ENCODE results near the gene SLC4A2.
"Not testable (repeated sequence)": the region's sequence is repeated elsewhere in the genome, so short reads cannot be mapped to it uniquely, and the experiment has no call there.

The SLC4A2 gene

GRCh38 chr7:151059367-151060112 is at the start of gene SLC4A2:
Gene SLC4A2, plus strand, starts transcription at chr7:151059589. Its CDS starts 2,399 bp downstream, at chr7:151061988.
- DNase-seq: peak; percentile 57

GRCh38 chr7:151010037-151010306 is 49.4 kb upstream of the SLC4A2 start:
- no peak for DNase-seq

GRCh38 chr7:151010307-151011096 is 48.9 kb upstream of the SLC4A2 start:
- no peak for DNase-seq

- no peak for DNase-seq
These were observed 48.3 kb upstream of the SLC4A2 start for GRCh38 chr7:151011097-151011409.

GRCh38 chr7:151011616-151012015 is 47.8 kb upstream of the SLC4A2 start:
- DNase-seq: not testable (repeated sequence)

GRCh38 chr7:151012031-151012692 is 47.2 kb upstream of the SLC4A2 start:
- DNase-seq: no peak

GRCh38 chr7:151012911-151013347 is 46.5 kb upstream of the SLC4A2 start:
- DNase-seq: peak; percentile 34

GRCh38 chr7:151013356-151013732 is 46.0 kb upstream of the SLC4A2 start:
- DNase-seq: no peak

- peak; percentile 27 for DNase-seq
These were observed 45.5 kb upstream of the SLC4A2 start for GRCh38 chr7:151013733-151014497.

GRCh38 chr7:151014950-151015349 is 44.4 kb upstream of the SLC4A2 start:
- DNase-seq: no peak

- DNase-seq: no peak
These were observed 43.4 kb upstream of the SLC4A2 start for GRCh38 chr7:151015967-151016366.

GRCh38 chr7:151016505-151016904 is 42.9 kb upstream of the SLC4A2 start:
- DNase-seq: no peak

- DNase-seq: no peak
These were observed 42.4 kb upstream of the SLC4A2 start for GRCh38 chr7:151016942-151017341.

- DNase-seq: no peak
These were observed 41.9 kb upstream of the SLC4A2 start for GRCh38 chr7:151017370-151017952.

- no peak for DNase-seq
These were observed 41.4 kb upstream of the SLC4A2 start for GRCh38 chr7:151017953-151018420.

GRCh38 chr7:151018421-151019129 is 40.8 kb upstream of the SLC4A2 start:
- no peak for DNase-seq

- DNase-seq: no peak
These were observed 40.3 kb upstream of the SLC4A2 start for GRCh38 chr7:151019130-151019447.

- DNase-seq: no peak
These were observed 39.2 kb upstream of the SLC4A2 start for GRCh38 chr7:151020231-151020630.

GRCh38 chr7:151023232-151023631 is 36.2 kb upstream of the SLC4A2 start:
- DNase-seq: no peak

GRCh38 chr7:151024435-151025056 is 34.8 kb upstream of the SLC4A2 start, which contains the start of gene ATG9B:
Gene ATG9B, minus strand, starts transcription at chr7:151024494. Its CDS starts 71 bp downstream, at chr7:151024423.
- no peak for DNase-seq

- no peak for DNase-seq
These were observed 33.3 kb upstream of the SLC4A2 start for GRCh38 chr7:151025924-151026671.
